ENCODE results near the gene CRYGS. TPM values are rescaled to one million over a fixed set of nuclear protein-coding genes. Genes with fewer than 3 reads are reported as not detected.
A peak's percentile ranks its signal among the peaks of the same experiment; 100 is the strongest.

The CRYGS gene
- total and polyA plus RNA-seq, 2 experiments from 2014 or later = 2.0 to 2.9 TPM

DNA sequence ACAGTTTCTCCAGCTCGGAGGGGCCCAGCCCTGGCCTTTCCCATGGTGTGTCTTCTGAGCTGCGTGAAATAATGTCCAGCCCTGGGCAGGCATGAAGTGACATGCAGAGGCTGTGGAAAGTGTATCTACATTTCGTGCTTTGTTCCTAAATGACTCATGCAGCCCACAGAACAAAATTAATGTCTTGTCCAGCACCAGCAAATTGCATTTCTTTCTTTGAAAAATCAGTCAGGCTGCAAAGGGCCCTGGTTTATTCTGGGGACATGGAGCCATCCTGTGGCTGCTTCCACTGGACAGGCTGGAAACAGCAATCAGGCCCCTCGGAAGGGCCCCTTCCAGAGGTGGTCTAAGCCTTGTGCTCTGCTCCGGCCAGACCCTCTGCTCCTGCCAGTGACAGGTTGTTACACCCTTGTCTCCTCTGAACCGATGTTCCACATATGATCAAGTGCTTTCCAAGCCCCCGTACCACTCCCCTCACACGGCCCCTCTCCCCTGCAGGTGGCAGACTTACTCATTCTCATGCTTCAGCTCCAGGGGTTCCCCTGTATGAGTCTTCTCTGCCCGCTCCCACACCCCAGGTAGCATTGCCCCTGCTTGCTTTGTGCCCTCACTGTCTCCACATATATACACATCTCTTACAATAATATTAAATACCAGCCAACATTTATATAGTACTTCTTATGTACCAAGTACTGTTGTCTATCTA is 33.7 kb downstream of the CRYGS start:
- ATAC-seq = 0 out of 3 replicates have a peak, but pooled peaks have one; percentile 16
- H3K36me3 ChIP-seq (ENCODE audit: insufficient read depth) = no peaks in the 10 kb centered on the region
- H3K9me3 Mint-ChIP-seq = no peaks in the 10 kb centered on the region

DNA sequence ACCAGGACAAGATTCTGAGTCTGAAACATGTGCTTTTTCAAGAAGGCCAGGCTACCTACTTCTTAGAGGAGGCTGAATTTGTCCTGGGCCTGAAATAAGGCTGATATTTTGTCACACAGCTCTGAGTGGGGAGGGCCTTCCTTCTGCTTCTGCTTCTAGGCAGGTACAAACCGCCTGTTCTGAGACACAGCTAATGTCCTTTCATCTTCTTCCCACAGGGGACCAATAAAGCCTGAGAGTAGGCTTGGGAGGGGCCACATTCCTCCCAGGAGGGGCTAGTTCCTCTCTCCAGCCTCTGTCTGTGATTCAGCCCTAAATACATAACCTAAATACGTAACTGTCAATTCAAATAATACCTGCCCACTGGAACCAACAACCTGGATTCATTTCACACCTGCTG is 34.8 kb downstream of the CRYGS start:
- no peak overlapping the region for H3K27ac ChIP-seq (ENCODE audit: low read depth)
- no peaks in the 10 kb centered on the region for H3K9me2 ChIP-seq (ENCODE audit: insufficient read depth)
- Mint-ChIP-seq H3K27ac (no peak overlapping the region), H3K4me3 (no peak overlapping the region), H3K27me3 (ENCODE audit: insufficient read depth, low read depth, poor library complexity) (peaks cover 4% of the 10 kb centered on the region), H3K36me3 (ENCODE audit: low read depth) (no peaks in the 10 kb centered on the region), H3K9me3 (no peaks in the 10 kb centered on the region), H3K4me1 (peaks cover 7% of the 10 kb centered on the region)
- H3K27me3 ChIP-seq (ENCODE audit: insufficient read depth) = no peaks in the 10 kb centered on the region
- no peak overlapping the region for H3K4me2 ChIP-seq
- ATAC-seq = 0 out of 3 replicates have a peak, but pooled peaks have one; percentile 19
- no peak for DNase-seq (ENCODE audit: low spot score)
- H3K79me2 ChIP-seq (replicated peaks; ENCODE audit: insufficient read depth) = no peaks in the 10 kb centered on the region
- H3K36me3 ChIP-seq (ENCODE audit: insufficient read depth) = no peaks in the 10 kb centered on the region
- H3K4me3 ChIP-seq = no peak overlapping the region
- 0 out of 2 replicates have a peak overlapping the region, but pooled peaks have one; percentile 23 for H2AFZ ChIP-seq
- no peaks in the 10 kb centered on the region for H3F3A ChIP-seq (replicated peaks; ENCODE audit: low read depth)
- H3K4me1 ChIP-seq (ENCODE audit: insufficient read depth) = no peaks in the 10 kb centered on the region
- no peaks in the 10 kb centered on the region for H4K20me1 ChIP-seq (replicated peaks; ENCODE audit: insufficient read depth)
- TF ChIP-seq NANOG (IDR thresholded peaks at IDR 0.05; ENCODE audit: borderline replicate concordance) (no peak), ETS1 (IDR thresholded peaks at IDR 0.05) (no peak), EZH2phosphoT487 (IDR thresholded peaks at IDR 0.05; ENCODE audit: unreplicated experiment) (no peak), ZNF331 (CRISPR knock-in tag; IDR thresholded peaks at IDR 0.05; ENCODE audit: low read depth) (no peak), POLR2AphosphoS5 (IDR thresholded peaks at IDR 0.05; ENCODE audit: low read depth) (no peak), STAT1 (IDR thresholded peaks at IDR 0.05; ENCODE audit: unreplicated experiment) (no peak), ZNF114 (CRISPR knock-in tag; IDR thresholded peaks at IDR 0.05) (no peak)
- TF ChIP-seq, protein P1, sequence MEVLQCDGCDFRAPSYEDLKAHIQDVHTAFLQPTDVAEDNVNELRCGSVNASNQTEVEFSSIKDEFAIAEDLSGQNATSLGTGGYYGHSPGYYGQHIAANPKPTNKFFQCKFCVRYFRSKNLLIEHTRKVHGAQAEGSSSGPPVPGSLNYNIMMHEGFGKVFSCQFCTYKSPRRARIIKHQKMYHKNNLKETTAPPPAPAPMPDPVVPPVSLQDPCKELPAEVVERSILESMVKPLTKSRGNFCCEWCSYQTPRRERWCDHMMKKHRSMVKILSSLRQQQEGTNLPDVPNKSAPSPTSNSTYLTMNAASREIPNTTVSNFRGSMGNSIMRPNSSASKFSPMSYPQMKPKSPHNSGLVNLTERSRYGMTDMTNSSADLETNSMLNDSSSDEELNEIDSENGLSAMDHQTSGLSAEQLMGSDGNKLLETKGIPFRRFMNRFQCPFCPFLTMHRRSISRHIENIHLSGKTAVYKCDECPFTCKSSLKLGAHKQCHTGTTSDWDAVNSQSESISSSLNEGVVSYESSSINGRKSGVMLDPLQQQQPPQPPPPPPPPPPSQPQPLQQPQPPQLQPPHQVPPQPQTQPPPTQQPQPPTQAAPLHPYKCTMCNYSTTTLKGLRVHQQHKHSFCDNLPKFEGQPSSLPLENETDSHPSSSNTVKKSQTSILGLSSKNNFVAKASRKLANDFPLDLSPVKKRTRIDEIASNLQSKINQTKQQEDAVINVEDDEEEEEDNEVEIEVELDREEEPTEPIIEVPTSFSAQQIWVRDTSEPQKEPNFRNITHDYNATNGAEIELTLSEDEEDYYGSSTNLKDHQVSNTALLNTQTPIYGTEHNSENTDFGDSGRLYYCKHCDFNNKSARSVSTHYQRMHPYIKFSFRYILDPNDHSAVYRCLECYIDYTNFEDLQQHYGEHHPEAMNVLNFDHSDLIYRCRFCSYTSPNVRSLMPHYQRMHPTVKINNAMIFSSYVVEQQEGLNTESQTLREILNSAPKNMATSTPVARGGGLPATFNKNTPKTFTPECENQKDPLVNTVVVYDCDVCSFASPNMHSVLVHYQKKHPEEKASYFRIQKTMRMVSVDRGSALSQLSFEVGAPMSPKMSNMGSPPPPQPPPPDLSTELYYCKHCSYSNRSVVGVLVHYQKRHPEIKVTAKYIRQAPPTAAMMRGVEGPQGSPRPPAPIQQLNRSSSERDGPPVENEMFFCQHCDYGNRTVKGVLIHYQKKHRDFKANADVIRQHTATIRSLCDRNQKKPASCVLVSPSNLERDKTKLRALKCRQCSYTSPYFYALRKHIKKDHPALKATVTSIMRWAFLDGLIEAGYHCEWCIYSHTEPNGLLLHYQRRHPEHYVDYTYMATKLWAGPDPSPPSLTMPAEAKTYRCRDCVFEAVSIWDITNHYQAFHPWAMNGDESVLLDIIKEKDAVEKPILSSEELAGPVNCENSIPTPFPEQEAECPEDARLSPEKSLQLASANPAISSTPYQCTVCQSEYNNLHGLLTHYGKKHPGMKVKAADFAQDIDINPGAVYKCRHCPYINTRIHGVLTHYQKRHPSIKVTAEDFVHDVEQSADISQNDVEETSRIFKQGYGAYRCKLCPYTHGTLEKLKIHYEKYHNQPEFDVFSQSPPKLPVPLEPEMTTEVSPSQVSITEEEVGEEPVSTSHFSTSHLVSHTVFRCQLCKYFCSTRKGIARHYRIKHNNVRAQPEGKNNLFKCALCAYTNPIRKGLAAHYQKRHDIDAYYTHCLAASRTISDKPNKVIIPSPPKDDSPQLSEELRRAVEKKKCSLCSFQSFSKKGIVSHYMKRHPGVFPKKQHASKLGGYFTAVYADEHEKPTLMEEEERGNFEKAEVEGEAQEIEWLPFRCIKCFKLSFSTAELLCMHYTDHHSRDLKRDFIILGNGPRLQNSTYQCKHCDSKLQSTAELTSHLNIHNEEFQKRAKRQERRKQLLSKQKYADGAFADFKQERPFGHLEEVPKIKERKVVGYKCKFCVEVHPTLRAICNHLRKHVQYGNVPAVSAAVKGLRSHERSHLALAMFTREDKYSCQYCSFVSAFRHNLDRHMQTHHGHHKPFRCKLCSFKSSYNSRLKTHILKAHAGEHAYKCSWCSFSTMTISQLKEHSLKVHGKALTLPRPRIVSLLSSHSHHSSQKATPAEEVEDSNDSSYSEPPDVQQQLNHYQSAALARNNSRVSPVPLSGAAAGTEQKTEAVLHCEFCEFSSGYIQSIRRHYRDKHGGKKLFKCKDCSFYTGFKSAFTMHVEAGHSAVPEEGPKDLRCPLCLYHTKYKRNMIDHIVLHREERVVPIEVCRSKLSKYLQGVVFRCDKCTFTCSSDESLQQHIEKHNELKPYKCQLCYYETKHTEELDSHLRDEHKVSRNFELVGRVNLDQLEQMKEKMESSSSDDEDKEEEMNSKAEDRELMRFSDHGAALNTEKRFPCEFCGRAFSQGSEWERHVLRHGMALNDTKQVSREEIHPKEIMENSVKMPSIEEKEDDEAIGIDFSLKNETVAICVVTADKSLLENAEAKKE (CRISPR knock-in tag; IDR thresholded peaks at IDR 0.05) = no peak

More for the DNA sequence above, 33.7 kb downstream of the CRYGS start:
- H3K27ac Mint-ChIP-seq = no peak overlapping the region
- H2AFZ ChIP-seq = no peak overlapping the region
- H3K79me2 ChIP-seq (replicated peaks; ENCODE audit: insufficient read depth) = no peaks in the 10 kb centered on the region
- H3K4me3 ChIP-seq = no peak overlapping the region
- peaks cover 7% of the 10 kb centered on the region for H3K4me1 Mint-ChIP-seq
- DNase-seq (ENCODE audit: low spot score) = no peak
- no peak for TF ChIP-seq STAT1 (IDR thresholded peaks at IDR 0.05; ENCODE audit: unreplicated experiment)
- peak in 1 of 2 experiments; percentile 34; a peak in 2 of 4 replicates for TF ChIP-seq CTCF (conservative IDR thresholded peaks at IDR 0.05; ENCODE audit: low read depth in 2 of 2)
- TF ChIP-seq JUNB (IDR thresholded peaks at IDR 0.05; ENCODE audit: unreplicated experiment) = no peak
- TF ChIP-seq NANOG (IDR thresholded peaks at IDR 0.05; ENCODE audit: borderline replicate concordance) = no peak
- H3K27ac ChIP-seq (ENCODE audit: low read depth) = no peak overlapping the region
- peaks cover 4% of the 10 kb centered on the region for H3K27me3 Mint-ChIP-seq (ENCODE audit: insufficient read depth, low read depth, poor library complexity)
- no peaks in the 10 kb centered on the region for H3F3A ChIP-seq (replicated peaks; ENCODE audit: low read depth)
- H4K20me1 ChIP-seq (replicated peaks; ENCODE audit: insufficient read depth) = no peaks in the 10 kb centered on the region
- no peaks in the 10 kb centered on the region for H3K9me2 ChIP-seq (ENCODE audit: insufficient read depth)
- H3K4me3 Mint-ChIP-seq = no peak overlapping the region
- H3K27me3 ChIP-seq (ENCODE audit: insufficient read depth) = no peaks in the 10 kb centered on the region
- H3K36me3 Mint-ChIP-seq (ENCODE audit: low read depth) = no peaks in the 10 kb centered on the region
- no peaks in the 10 kb centered on the region for H3K4me1 ChIP-seq (ENCODE audit: insufficient read depth)
- no peak overlapping the region for H3K4me2 ChIP-seq

Data from GM23338 (cell line).